Heart left ventricle (tissue), 13 donors: ENCODE data around the gene LIMS2.

Source experiments
- CTCF ChIP-seq, 12 donors: fragments of 200-600 bp; sonication (generic) in 4 of 12; IDR thresholded peaks; one replicate each; pipeline versions ENCODE4 v1.5.0 to v1.8.0; 2018 to 2022; ENCODE audit warnings: antibody characterized with exemption in 12 of 12, mild to moderate bottlenecking in 5 of 12
- POLR2A ChIP-seq, 2 donors: fragments of 450-650 bp; IDR thresholded peaks; one replicate each; pipeline ENCODE4 v1.6.1; 2017; ENCODE audit warnings: antibody characterized with exemption in 2 of 2, mild to moderate bottlenecking in 2 of 2, moderate library complexity in 2 of 2
- donor health status: ischemic (EF 13 %, LVEDD 7.1; RV severe dilation, severe dysfunction).
- donor health status: DM: no; HTN: yes; CAD: no.
- donor health status: DM: no; HTN: no; CAD: no.
- donor health status: ischemic (EF 25% LVEDD 6.9; RV normal size, moderate dysfunction).
- donor health status: ischemic (EF 25% LVEDD 5.7; RV mildly dilated, moderate dysfunction).
- donor health status: ischemic (EF 35%, LVEDD 5.7; RV mildly dilated, moderate dysfunction).
- donor health status: nonischemic (EF 11% LVEDD 7.7; RV severe dilation, severe dysfunction).
- donor health status: DM: yes; HTN: yes; CAD: no.
- donor health status: PGD.
- donor health status: ischemic (EF 29% LVEDD 5.4; RV normal size, mild dysfunction).
- donor health status: nonischemic (EF 23%, LVEDD 6.1; RV moderate dilation, normal function).

DNA sequence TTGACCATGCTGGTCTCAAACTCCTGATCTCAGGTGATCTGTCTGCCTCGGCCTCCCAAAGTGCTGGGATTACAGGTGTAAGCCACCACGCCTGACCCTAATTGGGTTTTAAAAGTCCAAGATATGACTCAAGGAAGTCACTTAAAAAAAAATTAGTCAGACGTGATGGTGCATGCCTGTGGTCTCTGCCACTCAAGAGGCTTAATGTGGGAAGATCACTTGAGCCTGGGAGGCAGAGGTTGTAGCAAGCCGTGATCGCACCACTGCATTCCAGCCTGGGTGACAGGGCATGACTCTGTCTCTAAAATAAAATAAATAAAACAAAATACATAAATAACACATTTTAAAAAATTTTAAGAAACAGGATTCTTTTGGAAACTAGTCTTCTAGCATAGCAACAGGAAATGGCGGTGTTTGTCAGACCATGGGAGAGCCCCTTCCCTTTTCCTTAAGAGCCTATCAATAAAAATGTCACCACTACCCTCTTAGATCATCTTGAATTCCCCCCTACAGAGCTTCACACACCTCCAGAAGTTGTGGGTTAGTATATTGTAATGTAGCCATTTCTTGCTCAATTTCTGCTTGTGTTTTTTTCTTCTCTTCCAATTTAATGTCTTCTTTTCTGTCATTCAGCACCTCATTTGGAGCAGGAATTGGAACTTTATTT lies 46.1 kb upstream of the LIMS2 start:
- TF ChIP-seq CTCF (IDR thresholded peaks at IDR 0.05) (no peak), POLR2A (IDR thresholded peaks at IDR 0.05) (no peak)
